ENCODE measurements around the gene PYHIN1.

PYHIN1 gene

GRCh38 chr1:158998781-158999161 is 67.4 kb downstream of the PYHIN1 start:
- Histone ChIP-seq H3K4me3 (ENCODE audit: low read depth, low read length, poor library complexity, severe bottlenecking) (no peak overlapping the region), H3K9ac (ENCODE audit: low read length) (no peak overlapping the region), H3K27me3 (ENCODE audit: insufficient read depth, low read length) (no peaks in the 10 kb centered on the region), H3K4me2 (ENCODE audit: low read length) (no peak overlapping the region), H3K9me3 (ENCODE audit: low read length) (no peaks in the 10 kb centered on the region), H3K36me3 (ENCODE audit: insufficient read depth, low read length) (no peaks in the 10 kb centered on the region), H3K79me2 (ENCODE audit: insufficient read depth, low read length) (no peaks in the 10 kb centered on the region), H2AFZ (ENCODE audit: low read length) (no peak overlapping the region), H3F3A (ENCODE audit: insufficient read depth, low read length) (no peaks in the 10 kb centered on the region), H3K27ac (ENCODE audit: low read depth, low read length, poor library complexity, severe bottlenecking) (no peak overlapping the region), H4K20me1 (ENCODE audit: insufficient read depth, low read length) (no peaks in the 10 kb centered on the region), H3K4me1 (ENCODE audit: insufficient read depth, low read length, severe bottlenecking) (no peaks in the 10 kb centered on the region), H3K9me2 (ENCODE audit: low read depth, low read length) (no peaks in the 10 kb centered on the region)
- TF ChIP-seq EZH2 (IDR thresholded peaks at IDR 0.05; ENCODE audit: borderline replicate concordance, low read length) = no peak
- TF ChIP-seq, protein P1, sequence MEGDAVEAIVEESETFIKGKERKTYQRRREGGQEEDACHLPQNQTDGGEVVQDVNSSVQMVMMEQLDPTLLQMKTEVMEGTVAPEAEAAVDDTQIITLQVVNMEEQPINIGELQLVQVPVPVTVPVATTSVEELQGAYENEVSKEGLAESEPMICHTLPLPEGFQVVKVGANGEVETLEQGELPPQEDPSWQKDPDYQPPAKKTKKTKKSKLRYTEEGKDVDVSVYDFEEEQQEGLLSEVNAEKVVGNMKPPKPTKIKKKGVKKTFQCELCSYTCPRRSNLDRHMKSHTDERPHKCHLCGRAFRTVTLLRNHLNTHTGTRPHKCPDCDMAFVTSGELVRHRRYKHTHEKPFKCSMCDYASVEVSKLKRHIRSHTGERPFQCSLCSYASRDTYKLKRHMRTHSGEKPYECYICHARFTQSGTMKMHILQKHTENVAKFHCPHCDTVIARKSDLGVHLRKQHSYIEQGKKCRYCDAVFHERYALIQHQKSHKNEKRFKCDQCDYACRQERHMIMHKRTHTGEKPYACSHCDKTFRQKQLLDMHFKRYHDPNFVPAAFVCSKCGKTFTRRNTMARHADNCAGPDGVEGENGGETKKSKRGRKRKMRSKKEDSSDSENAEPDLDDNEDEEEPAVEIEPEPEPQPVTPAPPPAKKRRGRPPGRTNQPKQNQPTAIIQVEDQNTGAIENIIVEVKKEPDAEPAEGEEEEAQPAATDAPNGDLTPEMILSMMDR (IDR thresholded peaks at IDR 0.05; ENCODE audit: low read length) = peak; percentile 83

GRCh38 chr1:158999316-159000069 is 68.1 kb downstream of the PYHIN1 start:
- Histone ChIP-seq H3K36me3 (ENCODE audit: insufficient read depth, low read length) (no peaks in the 10 kb centered on the region), H3K27ac (ENCODE audit: low read depth, low read length, poor library complexity, severe bottlenecking) (no peak overlapping the region), H3K4me2 (ENCODE audit: low read length) (no peak overlapping the region), H3K4me1 (ENCODE audit: insufficient read depth, low read length, severe bottlenecking) (no peaks in the 10 kb centered on the region), H3K27me3 (ENCODE audit: insufficient read depth, low read length) (no peaks in the 10 kb centered on the region), H4K20me1 (ENCODE audit: insufficient read depth, low read length) (no peaks in the 10 kb centered on the region), H3K9ac (ENCODE audit: low read length) (no peak overlapping the region), H3K9me3 (ENCODE audit: low read length) (no peaks in the 10 kb centered on the region), H3K4me3 (ENCODE audit: low read depth, low read length, poor library complexity, severe bottlenecking) (no peak overlapping the region), H3K9me2 (ENCODE audit: low read depth, low read length) (no peaks in the 10 kb centered on the region), H3F3A (ENCODE audit: insufficient read depth, low read length) (no peaks in the 10 kb centered on the region), H2AFZ (ENCODE audit: low read length) (no peak overlapping the region), H3K79me2 (ENCODE audit: insufficient read depth, low read length) (no peaks in the 10 kb centered on the region)
- no peak for TF ChIP-seq EZH2 (IDR thresholded peaks at IDR 0.05; ENCODE audit: borderline replicate concordance, low read length)
- TF ChIP-seq, protein P1 (IDR thresholded peaks at IDR 0.05; ENCODE audit: low read length) = no peak

DNA sequence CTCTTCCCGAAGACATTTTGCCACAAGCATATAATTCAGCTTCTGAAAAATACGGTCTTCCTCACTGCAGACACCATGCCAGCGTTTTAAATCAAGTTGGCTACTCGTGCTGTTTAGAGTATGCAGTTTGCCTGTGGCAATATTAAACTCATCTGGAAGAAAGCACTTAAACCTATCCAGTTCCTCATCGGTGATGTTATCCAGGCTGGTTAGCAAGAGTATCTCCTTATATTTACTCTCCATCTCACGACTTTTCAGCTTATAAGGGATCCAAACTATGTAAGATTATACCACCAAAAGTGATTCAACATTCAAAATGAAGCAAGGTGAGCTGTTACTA is 68.7 kb downstream of the PYHIN1 start:
- H3K4me2 ChIP-seq (ENCODE audit: low read length) = no peak overlapping the region
- no peak overlapping the region for H2AFZ ChIP-seq (ENCODE audit: low read length)
- no peak overlapping the region for H3K9ac ChIP-seq (ENCODE audit: low read length)

More for the DNA sequence above, 68.7 kb downstream of the PYHIN1 start:
- H3K4me1 ChIP-seq (ENCODE audit: insufficient read depth, low read length, severe bottlenecking) = no peaks in the 10 kb centered on the region
- H4K20me1 ChIP-seq (ENCODE audit: insufficient read depth, low read length) = no peaks in the 10 kb centered on the region
- H3K4me3 ChIP-seq (ENCODE audit: low read depth, low read length, poor library complexity, severe bottlenecking) = no peak overlapping the region
- no peaks in the 10 kb centered on the region for H3F3A ChIP-seq (ENCODE audit: insufficient read depth, low read length)
- H3K27ac ChIP-seq (ENCODE audit: low read depth, low read length, poor library complexity, severe bottlenecking) = no peak overlapping the region
- TF ChIP-seq, protein P1 (IDR thresholded peaks at IDR 0.05; ENCODE audit: low read length) = no peak
- no peak for TF ChIP-seq EZH2 (IDR thresholded peaks at IDR 0.05; ENCODE audit: borderline replicate concordance, low read length)
- H3K36me3 ChIP-seq (ENCODE audit: insufficient read depth, low read length) = no peaks in the 10 kb centered on the region
- no peaks in the 10 kb centered on the region for H3K9me2 ChIP-seq (ENCODE audit: low read depth, low read length)
- H3K9me3 ChIP-seq (ENCODE audit: low read length) = no peaks in the 10 kb centered on the region
- H3K79me2 ChIP-seq (ENCODE audit: insufficient read depth, low read length) = no peaks in the 10 kb centered on the region
- no peaks in the 10 kb centered on the region for H3K27me3 ChIP-seq (ENCODE audit: insufficient read depth, low read length)

Data from OCI-LY1 (cell line).